Fibroblast of skin of right quadriceps (primary cell): Measurements from ENCODE around the gene NPAS3.
A peak's percentile ranks its signal among the peaks of the same experiment; 100 is the strongest.

Source experiments
- DNase-seq: peaks from one replicate; pipeline ENCODE4 v3.0.0-alpha.2; 2013

Gene NPAS3

DNA sequence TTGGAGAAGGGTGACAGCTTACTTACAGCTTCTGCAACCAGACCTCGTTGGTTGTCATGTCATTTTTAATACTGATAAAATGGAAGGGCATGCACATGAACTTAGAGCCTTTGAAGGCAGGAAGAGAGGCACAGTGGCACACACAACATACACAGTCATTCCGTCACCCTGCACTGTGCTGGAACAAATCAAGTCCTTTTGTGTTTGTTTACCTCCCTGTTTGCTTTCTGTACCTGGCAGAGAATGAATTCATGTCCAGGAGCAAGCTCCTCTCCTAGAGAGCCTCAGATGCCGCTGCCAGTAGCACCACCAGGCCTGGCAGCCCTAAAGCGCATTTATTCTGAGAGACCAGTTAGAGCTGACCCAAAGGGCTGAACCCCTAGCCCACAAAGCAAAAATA is 551.9 kb downstream of the NPAS3 start:
- no peak for DNase-seq

- DNase-seq = no peak
Observed at GRCh38 chr14:33491112-33491511, 552.4 kb downstream of the NPAS3 start.

DNA sequence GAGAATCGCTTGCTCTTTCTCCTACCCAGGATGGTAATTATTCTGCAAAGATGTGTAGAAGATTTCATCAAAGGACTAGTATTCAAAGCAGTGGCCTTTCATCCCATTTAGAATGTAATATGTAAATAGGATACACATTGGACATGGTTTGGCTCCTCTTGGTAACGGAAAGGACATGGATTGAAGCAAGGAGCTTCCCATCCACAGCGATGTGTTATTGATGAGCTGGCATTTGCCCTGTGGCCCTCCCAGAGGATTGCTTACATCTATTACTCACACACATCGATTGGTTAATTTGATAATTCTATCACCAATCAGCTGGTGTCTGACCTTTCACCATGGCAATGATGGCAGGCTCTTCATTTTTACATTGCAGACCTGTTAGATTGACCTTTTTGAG is 553.8 kb downstream of the NPAS3 start:
- no peak for DNase-seq

DNA sequence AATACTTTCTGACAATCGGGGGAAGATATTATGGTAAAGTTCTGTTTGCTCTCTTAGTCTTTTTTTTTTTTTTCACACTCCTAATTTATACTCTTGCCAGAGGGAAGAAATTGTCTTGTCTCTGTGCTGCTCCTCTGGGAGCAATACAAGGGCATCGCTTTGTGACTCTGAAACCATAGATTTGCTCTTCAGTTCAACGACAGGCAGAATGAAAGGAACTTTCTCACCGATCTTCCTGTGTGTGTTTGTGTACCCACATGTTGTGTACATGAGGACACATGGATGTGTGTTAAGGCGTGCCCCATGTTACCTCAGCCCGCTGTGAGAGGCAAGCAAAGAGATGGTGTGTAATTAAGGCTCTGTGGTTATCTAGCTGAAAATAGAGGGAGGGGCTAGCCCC is 554.6 kb downstream of the NPAS3 start:
- no peak for DNase-seq

- DNase-seq = no peak
Observed at GRCh38 chr14:33493990-33494389, 555.3 kb downstream of the NPAS3 start.

GRCh38 chr14:33499687-33500086 is 561.0 kb downstream of the NPAS3 start:
- DNase-seq = no peak

DNA sequence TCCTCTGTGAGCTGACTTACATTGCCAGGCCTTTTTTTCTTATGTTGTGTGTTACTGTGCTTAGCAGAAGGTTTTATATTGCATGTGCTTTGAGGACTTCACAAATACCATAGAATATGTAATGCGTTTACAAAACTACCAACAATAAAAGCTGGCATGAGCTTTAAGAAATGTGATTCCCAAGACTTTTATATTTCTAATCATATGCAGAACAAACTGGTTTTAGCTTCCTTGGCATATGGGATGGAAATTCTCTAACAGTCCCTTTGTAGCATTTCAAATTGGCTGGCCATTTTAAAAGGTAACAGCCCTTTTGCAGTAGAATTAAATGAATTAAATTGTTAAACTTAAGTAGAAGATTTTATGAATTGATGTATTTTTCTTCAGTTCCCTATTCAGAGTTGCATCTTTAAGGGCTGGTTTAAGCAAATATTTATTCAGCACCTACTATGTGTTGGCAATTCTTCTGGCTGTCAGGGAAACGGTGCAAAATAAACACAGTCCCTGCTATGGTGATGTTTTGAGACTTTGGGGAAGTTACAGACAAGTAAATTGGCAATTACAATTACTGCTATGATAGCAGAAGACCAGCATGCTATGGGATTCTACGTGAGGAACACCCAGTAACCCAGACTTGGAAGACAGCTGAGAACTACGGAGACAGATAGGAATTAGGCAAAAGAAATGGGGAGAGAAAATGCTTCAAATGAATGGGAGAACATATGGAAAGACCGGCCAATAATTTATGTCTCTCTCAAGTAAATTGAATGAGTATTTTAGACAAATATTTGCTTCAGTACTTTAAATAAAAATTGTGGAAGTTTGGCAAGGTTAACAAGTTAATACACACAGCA is 565.8 kb downstream of the NPAS3 start:
- DNase-seq = no peak

DNA sequence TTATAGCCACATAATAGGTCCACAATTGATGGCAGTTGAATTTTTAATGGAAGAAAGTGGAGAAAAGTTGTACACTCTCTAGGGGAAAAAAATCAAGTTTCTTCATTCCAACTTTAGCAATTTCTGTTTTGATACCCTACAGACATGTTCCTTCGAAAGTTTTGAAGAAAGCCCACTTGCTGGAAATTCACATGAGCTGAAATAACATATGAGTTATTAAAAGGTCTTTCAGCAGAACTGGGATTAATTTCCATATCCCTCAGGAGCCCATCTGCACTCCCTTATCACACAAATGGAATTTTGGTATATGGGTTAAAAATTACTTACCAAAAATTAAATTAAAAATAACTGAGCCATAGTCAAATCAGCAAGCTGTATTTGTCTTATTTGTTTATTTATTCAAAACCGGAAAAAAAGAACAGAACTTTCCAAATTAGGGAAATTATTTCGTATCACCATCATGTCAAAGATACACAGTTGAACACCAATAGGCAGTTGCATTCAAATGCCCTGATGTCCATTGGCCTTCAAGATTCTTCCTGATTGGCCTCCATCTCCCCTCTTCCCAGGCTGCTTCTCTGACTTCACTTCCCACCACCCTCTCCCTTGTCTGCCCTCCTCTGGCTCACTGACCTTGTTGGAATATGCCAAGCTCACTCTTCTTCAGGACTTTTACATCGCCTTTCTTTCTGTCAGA is 566.7 kb downstream of the NPAS3 start:
- DNase-seq = no peak

- no peak for DNase-seq
Observed at GRCh38 chr14:33505963-33506329, 567.3 kb downstream of the NPAS3 start.

- DNase-seq = no peak
Observed at GRCh38 chr14:33508126-33509062, 569.7 kb downstream of the NPAS3 start.

DNA sequence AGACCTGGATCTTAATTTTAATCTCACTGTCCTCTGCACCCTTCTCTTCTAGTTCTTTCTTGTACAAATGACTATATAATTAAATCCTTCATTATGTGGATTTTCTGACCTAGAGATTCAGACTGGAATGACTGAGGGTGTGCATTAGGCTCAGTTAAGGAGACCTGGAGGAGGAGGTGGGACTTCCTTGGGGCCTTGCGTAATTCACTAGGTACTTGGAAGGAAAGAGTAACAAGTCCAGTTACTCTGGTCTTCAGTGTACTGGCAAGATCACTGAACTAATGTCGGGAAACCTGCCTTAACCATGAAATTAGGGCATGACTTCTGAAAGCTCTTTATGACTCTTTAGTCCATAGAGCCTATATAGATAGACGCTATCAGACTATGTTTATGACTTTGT is 570.8 kb downstream of the NPAS3 start:
- no peak for DNase-seq

GRCh38 chr14:33510063-33510481 is 571.4 kb downstream of the NPAS3 start:
- DNase-seq = peak; percentile 82

DNA sequence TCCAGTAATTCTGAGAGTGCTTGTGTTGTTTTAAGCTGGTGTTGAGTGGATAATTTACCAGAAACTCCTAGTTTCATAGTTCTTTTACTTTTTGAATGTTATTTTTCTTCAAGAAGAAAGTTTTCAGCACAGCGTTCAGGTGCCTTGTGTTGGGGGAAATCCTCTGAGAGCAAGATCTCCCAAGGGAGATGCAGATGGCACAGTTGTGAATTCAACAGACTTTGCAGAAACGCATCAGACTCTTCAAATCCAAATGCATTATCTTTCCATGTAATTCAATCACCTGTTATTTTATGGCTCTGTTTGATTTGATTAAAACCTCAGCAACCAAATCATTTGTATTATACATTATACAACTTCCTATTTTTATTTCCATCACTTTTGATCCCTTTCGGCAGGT is 572.3 kb downstream of the NPAS3 start:
- DNase-seq = no peak

DNA sequence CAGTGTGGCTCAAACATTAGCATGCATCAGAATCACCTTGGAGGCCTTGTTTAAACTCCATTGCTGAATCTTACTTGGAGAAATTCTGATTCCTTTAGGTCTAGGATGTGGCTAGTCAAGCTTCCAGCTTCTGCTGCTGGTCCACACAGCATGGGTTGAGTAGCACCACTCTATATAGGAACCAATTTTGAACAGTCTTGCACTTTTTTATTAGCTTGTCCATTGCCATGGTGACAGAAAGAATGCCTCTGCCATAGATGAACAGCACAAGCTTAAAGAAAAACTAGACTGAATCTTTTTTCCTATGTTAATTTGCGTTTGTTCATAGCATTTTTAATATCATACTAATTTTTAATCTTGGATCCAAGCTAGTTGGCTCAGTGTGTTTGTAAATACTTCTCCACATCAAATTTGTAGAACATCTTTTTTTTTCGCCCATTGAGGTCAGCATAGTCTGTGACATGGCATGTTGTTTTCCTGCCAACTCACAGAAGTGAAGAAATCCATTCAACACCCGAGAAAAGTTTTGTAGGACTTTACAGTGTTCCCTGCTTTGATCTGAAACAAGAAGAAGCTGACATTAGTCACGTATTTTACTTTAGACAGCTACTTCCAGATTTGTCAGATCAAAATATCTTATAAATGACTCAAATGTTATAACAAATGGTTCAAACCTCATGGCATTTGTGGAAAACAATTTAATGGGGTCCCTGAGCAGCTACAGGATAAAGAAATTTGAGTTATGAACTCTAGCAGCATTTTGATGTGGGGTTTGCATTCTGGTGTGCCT is 573.4 kb downstream of the NPAS3 start:
- peak; percentile 83 for DNase-seq

DNA sequence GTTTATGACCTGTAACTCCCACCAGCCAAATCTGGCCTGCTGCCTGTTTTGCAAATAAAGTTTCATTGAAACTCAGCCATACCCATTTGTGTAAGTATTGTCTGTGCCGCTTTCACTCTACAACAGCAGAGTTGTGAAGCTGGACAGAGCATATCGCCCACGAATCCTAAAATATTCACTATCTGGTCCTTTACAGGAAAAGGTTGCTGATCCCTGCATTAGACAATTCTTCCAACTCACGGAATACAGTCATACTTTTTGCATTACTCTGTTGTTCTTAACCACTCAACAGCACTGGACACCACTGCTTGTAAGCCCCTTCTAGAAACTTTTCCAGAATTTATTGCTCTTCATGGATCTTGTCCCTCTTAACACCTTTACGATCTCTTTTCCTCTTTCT is 576.8 kb downstream of the NPAS3 start:
- no peak for DNase-seq

- no peak for DNase-seq
Observed at GRCh38 chr14:33515899-33516298, 577.2 kb downstream of the NPAS3 start.

DNA sequence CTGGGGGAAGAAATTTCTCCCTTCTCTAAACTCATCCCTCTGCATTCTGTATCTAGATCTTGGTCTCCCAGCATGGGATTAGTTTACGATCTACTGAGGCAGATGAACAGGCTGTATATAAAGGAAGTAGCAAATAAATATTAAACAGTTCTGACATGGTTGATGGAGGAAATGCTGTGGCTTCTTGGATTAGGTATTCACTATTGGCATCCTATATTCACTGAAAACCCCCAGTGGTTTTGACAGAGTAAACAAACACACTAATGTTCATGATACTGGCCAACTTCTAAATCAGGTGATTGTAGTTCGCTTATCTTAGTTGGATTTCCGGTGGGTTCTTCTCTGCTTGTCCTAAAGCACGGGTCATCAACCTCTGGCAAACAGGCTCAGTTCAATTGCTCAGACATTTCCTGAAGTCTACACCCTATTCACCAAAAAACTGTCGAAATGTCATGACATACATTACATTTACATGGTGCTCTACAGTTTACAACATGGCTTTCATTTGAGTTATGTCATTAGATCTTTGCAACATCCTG is 578.3 kb downstream of the NPAS3 start:
- no peak for DNase-seq

- no peak for DNase-seq
Observed at GRCh38 chr14:33521192-33521591, 582.5 kb downstream of the NPAS3 start.

GRCh38 chr14:33524244-33524643 is 585.6 kb downstream of the NPAS3 start:
- no peak for DNase-seq

GRCh38 chr14:33525626-33526025 is 586.9 kb downstream of the NPAS3 start:
- peak; percentile 9 for DNase-seq

GRCh38 chr14:33527023-33527634 is 588.5 kb downstream of the NPAS3 start:
- no peak for DNase-seq

- no peak for DNase-seq
Observed at GRCh38 chr14:33528655-33529054, 590.0 kb downstream of the NPAS3 start.
